ENCODE data around the gene KCNK10. TPM values are rescaled to one million over a fixed set of nuclear protein-coding genes. Genes with fewer than 3 reads are reported as not detected.

The KCNK10 gene
- total and polyA plus RNA-seq, 9 donors: 0.01 to 0.23 (median 0.04) TPM; not detected in 4

GRCh38 chr14:88143810-88144209, 179.3 kb downstream of the KCNK10 start:
- no peaks in the 10 kb centered on the region for H3K27me3 ChIP-seq (ENCODE audit: control insufficient read depth, insufficient read depth, low read length)
- no CpG with 5 or more reads among the region's 2 CpGs for WGBS (ENCODE audit: insufficient coverage)
- H3K4me3 ChIP-seq (ENCODE audit: low read length): no peak overlapping the region
- no peaks in the 10 kb centered on the region for H3K36me3 ChIP-seq (ENCODE audit: control insufficient read depth, insufficient read depth, low read length)
- H3K27ac ChIP-seq (ENCODE audit: low read length): no peak overlapping the region
- H3K9me3 ChIP-seq (replicated peaks; ENCODE audit: control insufficient read depth, low read depth, low read length): no peaks in the 10 kb centered on the region
- no peak for DNase-seq
- H3K4me1 ChIP-seq (ENCODE audit: control insufficient read depth, insufficient read depth, low read length): no peaks in the 10 kb centered on the region

- Histone ChIP-seq H3K27ac (ENCODE audit: low read length) (no peak overlapping the region), H3K36me3 (ENCODE audit: control insufficient read depth, insufficient read depth, low read length) (no peaks in the 10 kb centered on the region), H3K9me3 (replicated peaks; ENCODE audit: control insufficient read depth, low read depth, low read length) (no peaks in the 10 kb centered on the region), H3K4me1 (ENCODE audit: control insufficient read depth, insufficient read depth, low read length) (no peaks in the 10 kb centered on the region), H3K27me3 (ENCODE audit: control insufficient read depth, insufficient read depth, low read length) (no peaks in the 10 kb centered on the region), H3K4me3 (ENCODE audit: low read length) (no peak overlapping the region)
- 56% methylated on average over 4 of the region's 7 CpGs for WGBS (ENCODE audit: insufficient coverage)
- no peak for DNase-seq
Observed at GRCh38 chr14:88142997-88143396, 180.1 kb downstream of the KCNK10 start.

GRCh38 chr14:88140874-88141273, 182.2 kb downstream of the KCNK10 start:
- H3K27me3 ChIP-seq (ENCODE audit: control insufficient read depth, insufficient read depth, low read length): no peaks in the 10 kb centered on the region
- no peaks in the 10 kb centered on the region for H3K4me1 ChIP-seq (ENCODE audit: control insufficient read depth, insufficient read depth, low read length)
- H3K27ac ChIP-seq (ENCODE audit: low read length): no peak overlapping the region
- WGBS (ENCODE audit: insufficient coverage): no CpG with 5 or more reads among the region's 3 CpGs
- no peak overlapping the region for H3K4me3 ChIP-seq (ENCODE audit: low read length)
- no peaks in the 10 kb centered on the region for H3K9me3 ChIP-seq (replicated peaks; ENCODE audit: control insufficient read depth, low read depth, low read length)
- H3K36me3 ChIP-seq (ENCODE audit: control insufficient read depth, insufficient read depth, low read length): no peaks in the 10 kb centered on the region
- DNase-seq: no peak

GRCh38 chr14:88137327-88137726, 185.7 kb downstream of the KCNK10 start:
- Histone ChIP-seq H3K4me1 (ENCODE audit: control insufficient read depth, insufficient read depth, low read length) (no peaks in the 10 kb centered on the region), H3K27me3 (ENCODE audit: control insufficient read depth, insufficient read depth, low read length) (no peaks in the 10 kb centered on the region), H3K36me3 (ENCODE audit: control insufficient read depth, insufficient read depth, low read length) (no peaks in the 10 kb centered on the region), H3K4me3 (ENCODE audit: low read length) (no peak overlapping the region), H3K9me3 (replicated peaks; ENCODE audit: control insufficient read depth, low read depth, low read length) (no peaks in the 10 kb centered on the region), H3K27ac (ENCODE audit: low read length) (no peak overlapping the region)
- DNase-seq: peak; percentile 3
- no CpG with 5 or more reads among the region's 1 CpG for WGBS (ENCODE audit: insufficient coverage)

Other genes starting within 250 kb of the KCNK10 start
- gene SPATA7, start 62.4 kb upstream of the KCNK10 start, total RNA-seq: 13.3 TPM
- 10 to 100 TPM in 6 of 8 donors, 1 to 10 TPM in 2; 9.6 to 13.6 (median 11.1) TPM for gene SPATA7, start 62.4 kb upstream of the KCNK10 start, polyA plus RNA-seq (ENCODE audit: insufficient read depth in 1 of 8, insufficient read length in 8 of 8, low replicate concordance in 1 of 8)
- 23.9 TPM for gene PTPN21, start 231.7 kb upstream of the KCNK10 start, total RNA-seq
- gene PTPN21, start 231.7 kb upstream of the KCNK10 start, polyA plus RNA-seq (ENCODE audit: insufficient read depth in 1 of 8, insufficient read length in 8 of 8, low replicate concordance in 1 of 8): 10 to 100 TPM; 33.2 to 60.2 (median 48.0) TPM
- gene ZC3H14, start 239.8 kb upstream of the KCNK10 start, total RNA-seq: 39.1 TPM
- gene ZC3H14, start 239.8 kb upstream of the KCNK10 start, polyA plus RNA-seq (ENCODE audit: insufficient read depth in 1 of 8, insufficient read length in 8 of 8, low replicate concordance in 1 of 8): 10 to 100 TPM; 30.0 to 39.1 (median 33.5) TPM